ENCODE results near the gene MBTPS1.

MBTPS1 gene

GRCh38 chr16:84084570-84085270 is 32.0 kb downstream of the MBTPS1 start (continued):
- no peak for TF ChIP-seq ZBTB1 (tag by site-specific recombination; IDR thresholded peaks at IDR 0.05)
- TF ChIP-seq, protein P1, sequence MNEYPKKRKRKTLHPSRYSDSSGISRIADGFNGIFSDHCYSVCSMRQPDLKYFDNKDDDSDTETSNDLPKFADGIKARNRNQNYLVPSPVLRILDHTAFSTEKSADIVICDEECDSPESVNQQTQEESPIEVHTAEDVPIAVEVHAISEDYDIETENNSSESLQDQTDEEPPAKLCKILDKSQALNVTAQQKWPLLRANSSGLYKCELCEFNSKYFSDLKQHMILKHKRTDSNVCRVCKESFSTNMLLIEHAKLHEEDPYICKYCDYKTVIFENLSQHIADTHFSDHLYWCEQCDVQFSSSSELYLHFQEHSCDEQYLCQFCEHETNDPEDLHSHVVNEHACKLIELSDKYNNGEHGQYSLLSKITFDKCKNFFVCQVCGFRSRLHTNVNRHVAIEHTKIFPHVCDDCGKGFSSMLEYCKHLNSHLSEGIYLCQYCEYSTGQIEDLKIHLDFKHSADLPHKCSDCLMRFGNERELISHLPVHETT (tag by site-specific recombination; IDR thresholded peaks at IDR 0.05), result no peak
- no peak for TF ChIP-seq ZNF114 (tag by site-specific recombination; IDR thresholded peaks at IDR 0.05)
- no peak for TF ChIP-seq ZBTB6 (tag by site-specific recombination; IDR thresholded peaks at IDR 0.05)
- no peak for TF ChIP-seq ZNF843 (tag by site-specific recombination; IDR thresholded peaks at IDR 0.05)
- no peak for TF ChIP-seq ZNF707 (tag by site-specific recombination; IDR thresholded peaks at IDR 0.05)
- TF ChIP-seq ZNF148 (tag by site-specific recombination; IDR thresholded peaks at IDR 0.05; ENCODE audit: borderline replicate concordance), result no peak
- TF ChIP-seq, protein P2, sequence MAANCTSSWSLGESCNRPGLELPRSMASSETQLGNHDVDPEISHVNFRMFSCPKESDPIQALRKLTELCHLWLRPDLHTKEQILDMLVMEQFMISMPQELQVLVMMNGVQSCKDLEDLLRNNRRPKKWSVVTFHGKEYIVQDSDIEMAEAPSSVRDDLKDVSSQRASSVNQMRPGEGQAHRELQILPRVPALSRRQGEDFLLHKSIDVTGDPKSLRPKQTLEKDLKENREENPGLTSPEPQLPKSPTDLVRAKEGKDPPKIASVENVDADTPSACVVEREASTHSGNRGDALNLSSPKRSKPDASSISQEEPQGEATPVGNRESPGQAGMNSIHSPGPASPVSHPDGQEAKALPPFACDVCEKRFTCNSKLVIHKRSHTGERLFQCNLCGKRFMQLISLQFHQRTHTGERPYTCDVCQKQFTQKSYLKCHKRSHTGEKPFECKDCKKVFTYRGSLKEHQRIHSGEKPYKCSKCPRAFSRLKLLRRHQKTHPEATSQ (tag by site-specific recombination; IDR thresholded peaks at IDR 0.05), result no peak
- TF ChIP-seq ZNF544 (tag by site-specific recombination; IDR thresholded peaks at IDR 0.05), result no peak
- TF ChIP-seq TRIM28 (IDR thresholded peaks at IDR 0.05; ENCODE audit: borderline replicate concordance, low read length), result no peak
- no peak for TF ChIP-seq ZNF138 (tag by site-specific recombination; IDR thresholded peaks at IDR 0.05; ENCODE audit: borderline replicate concordance)
- no peak for TF ChIP-seq ZNF274 (IDR thresholded peaks at IDR 0.05; ENCODE audit: low read length)
- TF ChIP-seq ZNF274 (tag by site-specific recombination; IDR thresholded peaks at IDR 0.05; ENCODE audit: borderline replicate concordance), result no peak
- no peak for TF ChIP-seq EGR2 (tag by site-specific recombination; IDR thresholded peaks at IDR 0.05; ENCODE audit: low read depth)
- TF ChIP-seq ZNF10 (tag by site-specific recombination; IDR thresholded peaks at IDR 0.05), result 0 out of 2 replicates have a peak, but pooled peaks have one; percentile 19
- no peak for TF ChIP-seq ZNF184 (tag by site-specific recombination; IDR thresholded peaks at IDR 0.05)
- no peak for TF ChIP-seq ZSCAN23 (tag by site-specific recombination; IDR thresholded peaks at IDR 0.05)
- TF ChIP-seq ZBTB48 (tag by site-specific recombination; IDR thresholded peaks at IDR 0.05), result no peak
- TF ChIP-seq ZXDB (tag by site-specific recombination; IDR thresholded peaks at IDR 0.05), result 0 out of 2 replicates have a peak, but pooled peaks have one; percentile 20
- TF ChIP-seq YY2 (tag by site-specific recombination; IDR thresholded peaks at IDR 0.05), result no peak
- TF ChIP-seq ZEB2 (tag by site-specific recombination; IDR thresholded peaks at IDR 0.05), result no peak
- no peak for TF ChIP-seq ZNF398 (tag by site-specific recombination; IDR thresholded peaks at IDR 0.05)
- no peak for TF ChIP-seq SCRT1 (tag by site-specific recombination; IDR thresholded peaks at IDR 0.05; ENCODE audit: borderline replicate concordance)
- TF ChIP-seq ZNF623 (tag by site-specific recombination; IDR thresholded peaks at IDR 0.05), result no peak
- TF ChIP-seq ZNF404 (tag by site-specific recombination; IDR thresholded peaks at IDR 0.05), result no peak
- TF ChIP-seq ZSCAN4 (tag by site-specific recombination; IDR thresholded peaks at IDR 0.05), result no peak
- TF ChIP-seq, protein P3, sequence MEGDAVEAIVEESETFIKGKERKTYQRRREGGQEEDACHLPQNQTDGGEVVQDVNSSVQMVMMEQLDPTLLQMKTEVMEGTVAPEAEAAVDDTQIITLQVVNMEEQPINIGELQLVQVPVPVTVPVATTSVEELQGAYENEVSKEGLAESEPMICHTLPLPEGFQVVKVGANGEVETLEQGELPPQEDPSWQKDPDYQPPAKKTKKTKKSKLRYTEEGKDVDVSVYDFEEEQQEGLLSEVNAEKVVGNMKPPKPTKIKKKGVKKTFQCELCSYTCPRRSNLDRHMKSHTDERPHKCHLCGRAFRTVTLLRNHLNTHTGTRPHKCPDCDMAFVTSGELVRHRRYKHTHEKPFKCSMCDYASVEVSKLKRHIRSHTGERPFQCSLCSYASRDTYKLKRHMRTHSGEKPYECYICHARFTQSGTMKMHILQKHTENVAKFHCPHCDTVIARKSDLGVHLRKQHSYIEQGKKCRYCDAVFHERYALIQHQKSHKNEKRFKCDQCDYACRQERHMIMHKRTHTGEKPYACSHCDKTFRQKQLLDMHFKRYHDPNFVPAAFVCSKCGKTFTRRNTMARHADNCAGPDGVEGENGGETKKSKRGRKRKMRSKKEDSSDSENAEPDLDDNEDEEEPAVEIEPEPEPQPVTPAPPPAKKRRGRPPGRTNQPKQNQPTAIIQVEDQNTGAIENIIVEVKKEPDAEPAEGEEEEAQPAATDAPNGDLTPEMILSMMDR (tag by site-specific recombination; IDR thresholded peaks at IDR 0.05), result peak; percentile 74
- no peak for TF ChIP-seq ZNF76 (tag by site-specific recombination; IDR thresholded peaks at IDR 0.05; ENCODE audit: borderline replicate concordance, low read depth)
- TF ChIP-seq ZNF311 (tag by site-specific recombination; IDR thresholded peaks at IDR 0.05; ENCODE audit: borderline replicate concordance), result no peak
- no peak for TF ChIP-seq PRDM1 (tag by site-specific recombination; IDR thresholded peaks at IDR 0.05)

Data from HEK293 (cell line).